Measurements from ENCODE around the gene CDX4.

DNA sequence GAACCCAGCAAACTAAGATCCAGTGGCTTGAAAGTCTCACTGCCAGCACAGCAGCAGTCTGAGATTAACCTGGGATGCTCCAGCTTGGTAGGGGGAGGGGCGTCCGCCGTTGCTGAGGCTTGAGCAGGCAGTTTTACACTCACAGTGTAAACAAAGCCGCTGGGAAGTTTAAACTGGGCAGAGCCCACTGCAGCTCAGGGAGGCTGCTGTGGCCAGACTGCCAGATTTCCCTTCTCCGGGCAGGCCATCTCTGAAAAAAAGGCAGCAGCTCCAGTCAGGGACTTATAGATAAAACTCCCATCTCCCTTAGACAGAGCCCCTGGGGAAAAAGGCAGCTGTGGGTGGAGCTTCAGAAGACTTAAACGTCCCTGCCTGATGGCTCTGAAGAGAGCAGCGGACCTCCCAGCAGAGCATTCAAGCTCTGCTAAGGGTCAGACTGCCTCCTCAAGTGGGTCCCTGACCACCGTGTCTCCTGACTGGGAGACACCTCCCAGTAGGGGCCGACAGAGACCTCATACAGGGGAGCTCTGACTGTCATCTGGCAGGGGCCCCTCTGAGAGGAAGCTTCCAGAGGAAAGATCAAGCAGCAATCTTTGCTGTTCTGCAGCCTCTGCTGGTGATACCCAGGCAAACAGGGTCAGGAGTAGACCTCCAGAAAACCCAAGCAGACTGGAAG is 45.1 kb upstream of the CDX4 start:
- TF ChIP-seq, protein P1, sequence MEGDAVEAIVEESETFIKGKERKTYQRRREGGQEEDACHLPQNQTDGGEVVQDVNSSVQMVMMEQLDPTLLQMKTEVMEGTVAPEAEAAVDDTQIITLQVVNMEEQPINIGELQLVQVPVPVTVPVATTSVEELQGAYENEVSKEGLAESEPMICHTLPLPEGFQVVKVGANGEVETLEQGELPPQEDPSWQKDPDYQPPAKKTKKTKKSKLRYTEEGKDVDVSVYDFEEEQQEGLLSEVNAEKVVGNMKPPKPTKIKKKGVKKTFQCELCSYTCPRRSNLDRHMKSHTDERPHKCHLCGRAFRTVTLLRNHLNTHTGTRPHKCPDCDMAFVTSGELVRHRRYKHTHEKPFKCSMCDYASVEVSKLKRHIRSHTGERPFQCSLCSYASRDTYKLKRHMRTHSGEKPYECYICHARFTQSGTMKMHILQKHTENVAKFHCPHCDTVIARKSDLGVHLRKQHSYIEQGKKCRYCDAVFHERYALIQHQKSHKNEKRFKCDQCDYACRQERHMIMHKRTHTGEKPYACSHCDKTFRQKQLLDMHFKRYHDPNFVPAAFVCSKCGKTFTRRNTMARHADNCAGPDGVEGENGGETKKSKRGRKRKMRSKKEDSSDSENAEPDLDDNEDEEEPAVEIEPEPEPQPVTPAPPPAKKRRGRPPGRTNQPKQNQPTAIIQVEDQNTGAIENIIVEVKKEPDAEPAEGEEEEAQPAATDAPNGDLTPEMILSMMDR (IDR thresholded peaks at IDR 0.05), result no peak
- no peak for TF ChIP-seq POLR2A (IDR thresholded peaks at IDR 0.05)

Measured in tibial nerve (tissue), 3 donors.